HL-60 (cell line): Measurements from ENCODE around the gene RSAD1.

ENCODE experiments used
- CTCF ChIP-seq: IDR thresholded peaks from one replicate; pipeline ENCODE4 v1.5.1; 2011; ENCODE audit warnings: low read length, control low read depth, inconsistent platforms; ENCODE audit not compliant: insufficient read depth
- POLR2AphosphoS5 ChIP-seq: IDR thresholded peaks from 2 replicates; pipeline ENCODE4 v1.6.1; 2012; ENCODE audit warnings: low read depth

DNA sequence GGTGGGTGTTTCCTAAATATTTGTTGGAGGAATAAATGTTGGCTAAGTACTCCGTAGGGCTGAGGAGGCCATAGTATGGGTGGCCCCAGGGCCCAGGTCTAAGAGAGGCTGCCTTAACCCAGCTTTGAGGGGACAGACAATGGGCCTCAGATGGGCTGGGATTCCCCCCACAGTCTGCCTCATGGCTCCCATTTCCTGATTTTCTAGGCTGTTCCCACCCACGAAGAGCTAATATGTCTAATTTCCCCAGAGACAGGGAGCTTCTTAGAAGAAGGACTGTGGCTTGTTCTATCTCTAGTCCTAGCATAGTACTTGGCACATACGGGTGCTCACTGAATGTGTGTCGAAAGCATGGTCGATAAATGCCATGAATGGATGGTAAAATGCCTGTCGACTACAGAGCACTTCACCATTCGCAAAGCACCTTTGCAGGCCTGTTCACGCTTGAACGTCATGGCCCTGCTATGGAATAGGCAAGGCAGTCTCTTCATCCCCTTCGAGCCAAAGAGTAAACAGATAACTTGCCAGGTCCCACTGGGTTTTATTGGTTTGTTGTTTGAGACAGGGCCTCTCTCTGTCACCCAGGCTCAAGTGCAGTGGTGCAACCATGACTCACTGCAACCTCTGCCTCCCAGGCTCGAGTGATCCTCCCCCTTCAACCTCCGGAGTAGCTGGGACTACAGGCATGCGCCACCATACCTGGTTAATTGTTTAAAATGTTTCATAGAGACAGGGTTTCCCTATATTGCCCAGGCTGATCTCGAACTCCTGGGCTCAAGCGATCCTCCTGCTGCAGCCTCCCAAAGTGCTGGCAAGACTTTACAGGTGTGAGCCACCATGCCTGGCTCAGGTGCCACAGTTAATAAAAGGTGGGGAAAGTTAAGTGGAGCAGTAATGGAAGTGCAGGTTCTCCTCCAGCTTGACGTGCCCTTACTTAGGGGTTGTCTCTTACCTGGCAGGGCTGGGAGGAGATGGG lies 19.7 kb upstream of the RSAD1 start:
- TF ChIP-seq POLR2AphosphoS5, result no peak
- TF ChIP-seq CTCF, result no peak
